IMR-90 (cell line): ENCODE measurements around the gene PLCG2. TPM values are rescaled to one million over a fixed set of nuclear protein-coding genes. Genes with fewer than 3 reads are reported as not detected.

Experiments
- ATAC-seq: fragments of 200-7000 bp; cut with Tn5 transposase; 2 replicates; pipeline ENCODE4 v1.9.1; 2020; ENCODE audit warnings: low read depth, mild to moderate bottlenecking, moderate library complexity
- BruUV-seq: library from RNA; stranded (reverse); fragments of 400-500 nt; replicated peaks from 2 replicates; lab custom pipeline; 2021; lab: Mats Ljungman, UMichigan
- CTCF ChIA-PET: fragments of 300-600 bp; formaldehyde crosslinking; extraction: SDS; loops from one replicate; lab custom pipeline; 2021; ENCODE audit warnings: antibody characterized with exemption; lab: Yijun Ruan, JAX
- POLR2A ChIA-PET: fragments of 300-600 bp; sonication (Branson Sonifier 250); formaldehyde crosslinking; loops from one replicate; lab custom pipeline; 2022; ENCODE audit warnings: antibody characterized with exemption; ENCODE audit not compliant: unreplicated experiment; lab: Charles Lee
- DNase-seq: peaks from one replicate; pipeline ENCODE4 v3.0.0; 2013
- H2AFZ ChIP-seq: replicated peaks from 2 replicates; pipeline ENCODE3; 2013; ENCODE audit warnings: low read length, mild to moderate bottlenecking; ENCODE audit not compliant: poor library complexity
- H2AK5ac ChIP-seq: 2 replicates; pipeline ENCODE4 v1.6.1; 2013; ENCODE audit warnings: low read depth, low read length, inconsistent platforms
- H2AK9ac ChIP-seq: replicated peaks from 2 replicates; pipeline ENCODE3; 2013; ENCODE audit warnings: mild to moderate bottlenecking, low read depth, low read length, moderate library complexity; ENCODE audit not compliant: poor library complexity
- H2BK120ac ChIP-seq: 2 replicates; pipeline ENCODE4 v1.6.1; 2013; ENCODE audit warnings: low read depth, low read length, inconsistent platforms
- H2BK15ac ChIP-seq: 3 replicates; pipeline ENCODE4 v1.6.1; 2013; ENCODE audit warnings: low read depth, low read length, inconsistent platforms
- H2BK20ac ChIP-seq: 2 replicates; pipeline ENCODE4 v1.6.1; 2013; ENCODE audit warnings: low read depth, mild to moderate bottlenecking, inconsistent platforms, low read length, moderate library complexity
- H2BK5ac ChIP-seq: 2 replicates; pipeline ENCODE4 v1.6.1; 2013; ENCODE audit warnings: mild to moderate bottlenecking, low read depth, low read length, inconsistent platforms; ENCODE audit not compliant: poor library complexity, severe bottlenecking
- H3K14ac ChIP-seq: replicated peaks from 2 replicates; pipeline ENCODE4 v1.6.1; 2013; ENCODE audit warnings: low read depth, low read length, inconsistent platforms
- H3K18ac ChIP-seq: 2 replicates; pipeline ENCODE4 v1.6.1; 2013; ENCODE audit warnings: low read depth, low read length, control low read depth
- H3K23ac ChIP-seq: 2 replicates; pipeline ENCODE4 v1.6.1; 2013; ENCODE audit warnings: low read depth, low read length, inconsistent platforms
- H3K27ac ChIP-seq: 2 replicates; pipeline ENCODE4 v1.5.1; 2013; ENCODE audit warnings: mild to moderate bottlenecking, control low read depth, low read length; ENCODE audit not compliant: insufficient read depth
- H3K27me3 ChIP-seq: 2 replicates; pipeline ENCODE4 v1.6.1; 2013; ENCODE audit warnings: low read length; ENCODE audit not compliant: control insufficient read depth, insufficient read depth
- H3K36me3 ChIP-seq: 2 replicates; pipeline ENCODE4 v1.6.1; 2013; ENCODE audit warnings: low read length, mixed read lengths; ENCODE audit not compliant: control insufficient read depth, insufficient read depth
- H3K4ac ChIP-seq: 2 replicates; pipeline ENCODE4 v1.6.1; 2013; ENCODE audit warnings: low read depth, low read length, inconsistent platforms
- H3K4me1 ChIP-seq: 2 replicates; pipeline ENCODE4 v1.6.1; 2013; ENCODE audit warnings: low read length, mixed read lengths; ENCODE audit not compliant: control insufficient read depth, insufficient read depth
- H3K4me2 ChIP-seq: 2 replicates; pipeline ENCODE4 v1.6.1; 2013; ENCODE audit warnings: low read depth, mild to moderate bottlenecking, control low read depth, low read length, moderate library complexity
- H3K4me3 ChIP-seq: 2 replicates; pipeline ENCODE4 v1.5.1; 2013; ENCODE audit warnings: low read depth, mild to moderate bottlenecking, control low read depth, low read length, moderate library complexity; ENCODE audit not compliant: insufficient read depth
- H3K56ac ChIP-seq: 2 replicates; pipeline ENCODE4 v1.6.1; 2013; ENCODE audit warnings: low read length, inconsistent platforms; ENCODE audit not compliant: insufficient read depth; ENCODE audit errors: extremely low read depth
- H3K79me1 ChIP-seq, 2 experiments: 2 replicates each; pipeline ENCODE4 v1.6.1; 2013; ENCODE audit warnings: low read length in 2 of 2, inconsistent platforms in 1 of 2, low read depth in 1 of 2
- H3K9ac ChIP-seq: 2 replicates; pipeline ENCODE4 v1.6.1; 2013; ENCODE audit warnings: low read depth, low read length, control low read depth
- H3K9me1 ChIP-seq: 2 replicates; pipeline ENCODE4 v1.6.1; 2013; ENCODE audit warnings: low read length, inconsistent platforms; ENCODE audit not compliant: insufficient read depth
- H3K9me3 ChIP-seq: 2 replicates; pipeline ENCODE4 v1.6.1; 2013; ENCODE audit warnings: low read length; ENCODE audit not compliant: control insufficient read depth, insufficient read depth
- H4K20me1 ChIP-seq: 2 replicates; pipeline ENCODE4 v1.6.1; 2013; ENCODE audit warnings: low read length, inconsistent platforms; ENCODE audit not compliant: insufficient read depth
- H4K5ac ChIP-seq: 2 replicates; pipeline ENCODE4 v1.6.1; 2013; ENCODE audit warnings: mild to moderate bottlenecking, low read depth, low read length, control low read depth
- H4K8ac ChIP-seq, 2 experiments: 2 replicates each; pipeline ENCODE4 v1.6.1; 2013; ENCODE audit warnings: low read depth in 2 of 2, low read length in 2 of 2, control low read depth in 1 of 2, inconsistent platforms in 1 of 2
- H4K91ac ChIP-seq: 2 replicates; pipeline ENCODE4 v1.6.1; 2013; ENCODE audit warnings: low read depth, low read length, inconsistent platforms; ENCODE audit not compliant: insufficient read depth
- BHLHE40 ChIP-seq: fragments of 150-350 bp; IDR thresholded peaks from 2 replicates; pipeline ENCODE4 v1.6.1; 2016; ENCODE audit warnings: mild to moderate bottlenecking, low read depth, low read length
- CEBPB ChIP-seq: IDR thresholded peaks from 2 replicates; pipeline ENCODE4 v1.6.1; 2012; ENCODE audit warnings: low read depth, low read length, improper control_type of control experiment
- CHD1 ChIP-seq: IDR thresholded peaks from 2 replicates; pipeline ENCODE4 v1.6.1; 2012; ENCODE audit warnings: low read depth, low read length, improper control_type of control experiment
- FOS ChIP-seq: fragments of 150-350 bp; IDR thresholded peaks from 2 replicates; pipeline ENCODE4 v1.6.1; 2016; ENCODE audit warnings: low read depth, low read length
- MAFK ChIP-seq: IDR thresholded peaks from 2 replicates; pipeline ENCODE4 v1.6.1; 2012; ENCODE audit warnings: low read depth, low read length, improper control_type of control experiment
- MAZ ChIP-seq: IDR thresholded peaks from 2 replicates; pipeline ENCODE4 v1.6.1; 2012; ENCODE audit warnings: low read depth, mild to moderate bottlenecking, low read length, improper control_type of control experiment, moderate library complexity, borderline replicate concordance
- MXI1 ChIP-seq: IDR thresholded peaks from 2 replicates; pipeline ENCODE4 v1.6.1; 2012; ENCODE audit warnings: low read depth, mild to moderate bottlenecking, low read length, moderate library complexity, borderline replicate concordance
- NFE2L2 ChIP-seq: fragments of 150-350 bp; IDR thresholded peaks from 2 replicates; pipeline ENCODE4 v1.6.1; 2016; ENCODE audit warnings: low read depth, mild to moderate bottlenecking, low read length
- POLR2A ChIP-seq: IDR thresholded peaks from 2 replicates; pipeline ENCODE4 v1.6.1; 2012; ENCODE audit warnings: mild to moderate bottlenecking, low read depth, low read length
- RAD21 ChIP-seq: IDR thresholded peaks from 2 replicates; pipeline ENCODE4 v1.6.1; 2012; ENCODE audit warnings: low read length, improper control_type of control experiment
- RCOR1 ChIP-seq: IDR thresholded peaks from 2 replicates; pipeline ENCODE4 v1.6.1; 2012; ENCODE audit warnings: mild to moderate bottlenecking, low read length, improper control_type of control experiment; ENCODE audit not compliant: insufficient replicate concordance
- RFX5 ChIP-seq: IDR thresholded peaks from 2 replicates; pipeline ENCODE4 v1.8.0; 2012; ENCODE audit warnings: low read depth, mild to moderate bottlenecking, low read length, moderate library complexity
- SMC3 ChIP-seq: fragments of 150-350 bp; IDR thresholded peaks from 2 replicates; pipeline ENCODE4 v1.6.1; 2016; ENCODE audit warnings: low read depth, mild to moderate bottlenecking, antibody characterized with exemption, low read length, moderate library complexity
- WGBS, 2 experiments: methylation state at CpG; one replicate each; pipeline versions ENCODE4 v1.1.5 to v1.1.7; 2013; ENCODE audit warnings: missing lambda C conversion rate in 2 of 2; ENCODE audit not compliant: insufficient read length in 1 of 2; ENCODE audit errors: extremely low coverage in 2 of 2; 5-methylcytosine and 5-hydroxymethylcytosine counted together
- dilution Hi-C: fragments of 300-500 bp; cut with HindIII; formaldehyde crosslinking; loops from one replicate; pipeline ENCODE4 v1.14.3; 2018; ENCODE audit warnings: low sequenced_read_pairs; ENCODE audit not compliant: unreplicated experiment
- in situ Hi-C: fragments of 300-500 bp; cut with MboI; formaldehyde crosslinking; loops from 3 replicates; pipeline ENCODE4 v1.14.3; 2019; ENCODE audit warnings: low sequenced_read_pairs, inconsistent platforms, mixed read lengths
- intact Hi-C: fragments of 100-400 bp; cut with micrococcal nuclease; formaldehyde crosslinking; loops from 2 replicates; pipeline ENCODE4 v1.10.0; 2022
- polyA plus RNA-seq, 3 experiments: library from polyadenylated mRNA; depleted of rRNA; stranded (reverse); fragments of >200 nt; gene quantifications; 2 replicates each; pipeline ENCODE4 v1.2.3, GENCODE V29; 2012; ENCODE audit warnings: low replicate concordance in 1 of 3
- total RNA-seq: library from RNA; depleted of rRNA; stranded (reverse); fragments of >200 nt; gene quantifications from 2 replicates; pipeline ENCODE4 v1.2.3, GENCODE V29; 2012
- TF ChIP-seq, protein P1 (sequence below): fragments of 150-350 bp; IDR thresholded peaks from 2 replicates; pipeline ENCODE4 v1.6.1; 2016; ENCODE audit warnings: low read depth, mild to moderate bottlenecking, low read length, moderate library complexity, borderline replicate concordance
- TF ChIP-seq, protein P2 (sequence below): fragments of 150-350 bp; IDR thresholded peaks from 2 replicates; pipeline ENCODE4 v1.6.1; 2017; ENCODE audit warnings: mild to moderate bottlenecking, antibody characterized with exemption, low read length, low read depth
- TF ChIP-seq, protein P3 (sequence below): conservative IDR thresholded peaks from 2 replicates; pipeline ENCODE4 v1.5.1; 2012; ENCODE audit warnings: mild to moderate bottlenecking, low read depth, low read length, improper control_type of control experiment

PLCG2 gene
- total and polyA plus RNA-seq, 2 of the 4 experiments (the other 2 are of a cell fraction): 0.14 to 0.18 TPM

DNA sequence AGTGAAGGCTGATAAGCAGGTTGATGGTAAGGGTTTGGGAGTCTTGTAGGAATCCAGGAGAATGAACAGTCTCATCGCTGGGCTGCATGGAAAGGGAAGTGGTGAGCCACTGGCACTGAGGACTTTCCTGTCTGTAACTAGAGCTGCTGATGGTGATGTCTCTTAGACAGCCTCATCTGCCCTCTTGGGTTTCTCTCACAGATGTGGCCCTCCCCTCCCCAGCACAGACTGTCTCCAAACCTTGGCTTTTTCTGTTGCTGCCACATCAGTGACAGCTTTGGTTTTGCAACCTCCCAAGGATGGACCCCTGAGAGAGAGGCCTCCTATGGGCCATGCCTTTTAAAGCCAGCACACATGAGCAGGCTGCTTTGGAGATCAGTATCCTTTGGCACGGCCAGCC, 16.9 kb downstream of the PLCG2 start:
- DNase-seq (no peak), ATAC-seq (no peak)
- Histone ChIP-seq H2BK5ac (no peak overlapping the region), H2AFZ (no peak overlapping the region), H3K36me3 (no peaks in the 10 kb centered on the region), H3K4ac (no peak overlapping the region), H2BK15ac (no peak overlapping the region), H3K9me3 (no peaks in the 10 kb centered on the region), H3K18ac (no peak overlapping the region), H4K8ac (no peak overlapping the region), H2BK120ac (no peak overlapping the region), H3K9ac (no peak overlapping the region), H3K56ac (no peak overlapping the region), H3K23ac (no peak overlapping the region), H2AK5ac (no peak overlapping the region), H4K20me1 (no peaks in the 10 kb centered on the region), H2BK20ac (no peak overlapping the region), H3K79me1 (no peaks in the 10 kb centered on the region), H4K5ac (no peak overlapping the region), H3K4me3 (no peak overlapping the region), H3K14ac (no peak overlapping the region), H2AK9ac (no peak overlapping the region), H3K9me1 (no peaks in the 10 kb centered on the region), H4K91ac (no peak overlapping the region), H3K4me2 (no peak overlapping the region), H3K27me3 (peaks cover 5% of the 10 kb centered on the region; the same call in 1 of the 2 replicates), H3K4me1 (no peaks in the 10 kb centered on the region), H3K27ac (no peak overlapping the region)
- in situ Hi-C loops: no loop called here
- dilution Hi-C loops: no loop called here
- WGBS, 2 experiments: no CpG with 5 or more reads among the region's 2 CpGs
- CTCF ChIA-PET: no interaction called here
- POLR2A ChIA-PET: no interaction called here
- intact Hi-C loops: no loop called here
- no peak for TF ChIP-seq MAFK
- TF ChIP-seq RFX5: no peak
- TF ChIP-seq CHD1: no peak
- no peak for TF ChIP-seq BHLHE40
- no peak for TF ChIP-seq RCOR1
- TF ChIP-seq POLR2A: no peak
- TF ChIP-seq MAZ: no peak
- TF ChIP-seq, protein P1, sequence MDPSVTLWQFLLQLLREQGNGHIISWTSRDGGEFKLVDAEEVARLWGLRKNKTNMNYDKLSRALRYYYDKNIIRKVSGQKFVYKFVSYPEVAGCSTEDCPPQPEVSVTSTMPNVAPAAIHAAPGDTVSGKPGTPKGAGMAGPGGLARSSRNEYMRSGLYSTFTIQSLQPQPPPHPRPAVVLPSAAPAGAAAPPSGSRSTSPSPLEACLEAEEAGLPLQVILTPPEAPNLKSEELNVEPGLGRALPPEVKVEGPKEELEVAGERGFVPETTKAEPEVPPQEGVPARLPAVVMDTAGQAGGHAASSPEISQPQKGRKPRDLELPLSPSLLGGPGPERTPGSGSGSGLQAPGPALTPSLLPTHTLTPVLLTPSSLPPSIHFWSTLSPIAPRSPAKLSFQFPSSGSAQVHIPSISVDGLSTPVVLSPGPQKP: no peak
- no peak for TF ChIP-seq CEBPB
- no peak for TF ChIP-seq RAD21
- TF ChIP-seq, protein P2, sequence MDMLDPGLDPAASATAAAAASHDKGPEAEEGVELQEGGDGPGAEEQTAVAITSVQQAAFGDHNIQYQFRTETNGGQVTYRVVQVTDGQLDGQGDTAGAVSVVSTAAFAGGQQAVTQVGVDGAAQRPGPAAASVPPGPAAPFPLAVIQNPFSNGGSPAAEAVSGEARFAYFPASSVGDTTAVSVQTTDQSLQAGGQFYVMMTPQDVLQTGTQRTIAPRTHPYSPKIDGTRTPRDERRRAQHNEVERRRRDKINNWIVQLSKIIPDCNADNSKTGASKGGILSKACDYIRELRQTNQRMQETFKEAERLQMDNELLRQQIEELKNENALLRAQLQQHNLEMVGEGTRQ: no peak
- TF ChIP-seq, protein P3, sequence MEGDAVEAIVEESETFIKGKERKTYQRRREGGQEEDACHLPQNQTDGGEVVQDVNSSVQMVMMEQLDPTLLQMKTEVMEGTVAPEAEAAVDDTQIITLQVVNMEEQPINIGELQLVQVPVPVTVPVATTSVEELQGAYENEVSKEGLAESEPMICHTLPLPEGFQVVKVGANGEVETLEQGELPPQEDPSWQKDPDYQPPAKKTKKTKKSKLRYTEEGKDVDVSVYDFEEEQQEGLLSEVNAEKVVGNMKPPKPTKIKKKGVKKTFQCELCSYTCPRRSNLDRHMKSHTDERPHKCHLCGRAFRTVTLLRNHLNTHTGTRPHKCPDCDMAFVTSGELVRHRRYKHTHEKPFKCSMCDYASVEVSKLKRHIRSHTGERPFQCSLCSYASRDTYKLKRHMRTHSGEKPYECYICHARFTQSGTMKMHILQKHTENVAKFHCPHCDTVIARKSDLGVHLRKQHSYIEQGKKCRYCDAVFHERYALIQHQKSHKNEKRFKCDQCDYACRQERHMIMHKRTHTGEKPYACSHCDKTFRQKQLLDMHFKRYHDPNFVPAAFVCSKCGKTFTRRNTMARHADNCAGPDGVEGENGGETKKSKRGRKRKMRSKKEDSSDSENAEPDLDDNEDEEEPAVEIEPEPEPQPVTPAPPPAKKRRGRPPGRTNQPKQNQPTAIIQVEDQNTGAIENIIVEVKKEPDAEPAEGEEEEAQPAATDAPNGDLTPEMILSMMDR: no peak
- no peak for TF ChIP-seq NFE2L2
- no peak for TF ChIP-seq SMC3
- TF ChIP-seq MXI1: no peak
- TF ChIP-seq FOS: no peak
- no TSS peak for BruUV-seq
